CD4-positive, alpha-beta T cell treated with Interleukin-10 for 1 hour (primary cell): ENCODE data around the gene TMUB1.
A peak's percentile ranks its signal among the peaks of the same experiment; 100 is the strongest.

Experiments used
- DNase-seq: peaks from one replicate; pipeline ENCODE4 v3.0.0-alpha.2; 2020

The TMUB1 gene

DNA sequence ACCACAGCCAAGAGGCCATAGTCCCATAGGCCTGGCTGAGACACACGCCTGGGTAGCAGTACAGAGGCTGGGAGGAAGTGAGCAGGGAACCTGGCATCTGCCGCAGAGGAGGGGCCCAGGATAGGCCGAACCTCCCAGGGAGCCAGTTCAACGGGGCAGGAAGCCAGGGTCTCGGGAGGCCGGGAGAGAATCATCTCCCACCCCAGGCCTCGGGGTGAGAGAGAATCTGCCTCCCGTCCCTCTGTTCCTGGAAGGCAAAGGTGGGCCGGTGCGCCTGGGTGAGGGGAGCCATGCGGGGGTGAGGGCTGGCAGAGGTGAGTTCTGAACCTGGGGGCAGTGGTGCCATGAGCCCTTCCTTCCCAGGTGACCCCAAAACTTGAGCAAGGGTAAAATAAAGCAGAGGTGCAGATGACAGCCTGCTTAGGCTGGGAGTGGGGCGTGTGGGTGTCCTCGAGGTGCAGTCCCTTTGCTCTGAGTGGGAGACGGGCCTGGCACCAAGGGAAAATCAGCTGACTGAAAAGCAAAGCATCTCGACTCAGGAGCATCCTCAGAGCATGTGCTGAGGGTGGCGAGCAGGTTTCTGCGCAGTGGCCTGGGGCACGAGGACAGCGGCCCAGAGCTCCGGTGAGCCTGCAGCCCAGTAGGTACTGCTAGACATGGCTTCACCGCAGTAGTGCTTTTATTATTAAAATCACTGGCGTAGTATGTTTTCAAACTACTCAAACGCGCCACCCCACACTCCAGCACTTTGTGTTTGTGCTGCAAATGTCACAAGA, 18.5 kb upstream of the TMUB1 start:
- no peak for DNase-seq

DNA sequence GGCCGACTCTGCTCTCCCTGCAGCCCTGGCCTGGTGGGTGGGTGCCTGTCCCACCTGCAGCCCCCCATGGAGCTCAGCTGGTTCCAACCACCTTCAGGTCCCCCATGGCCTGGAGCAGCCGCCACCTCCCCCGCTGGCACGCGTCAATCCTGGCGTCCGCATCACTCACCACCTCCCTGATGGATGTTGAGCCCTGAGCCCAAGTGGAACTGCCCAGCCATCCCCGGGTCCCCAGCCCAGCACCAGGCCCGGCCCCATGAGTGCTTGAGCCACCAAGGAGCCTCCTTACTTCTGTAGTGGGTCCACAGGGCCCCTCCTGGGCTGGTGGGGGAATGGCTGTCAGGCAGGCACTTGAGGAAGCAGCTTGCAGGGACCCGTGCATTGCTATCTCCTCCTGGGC, 17.6 kb upstream of the TMUB1 start:
- no peak for DNase-seq

DNA sequence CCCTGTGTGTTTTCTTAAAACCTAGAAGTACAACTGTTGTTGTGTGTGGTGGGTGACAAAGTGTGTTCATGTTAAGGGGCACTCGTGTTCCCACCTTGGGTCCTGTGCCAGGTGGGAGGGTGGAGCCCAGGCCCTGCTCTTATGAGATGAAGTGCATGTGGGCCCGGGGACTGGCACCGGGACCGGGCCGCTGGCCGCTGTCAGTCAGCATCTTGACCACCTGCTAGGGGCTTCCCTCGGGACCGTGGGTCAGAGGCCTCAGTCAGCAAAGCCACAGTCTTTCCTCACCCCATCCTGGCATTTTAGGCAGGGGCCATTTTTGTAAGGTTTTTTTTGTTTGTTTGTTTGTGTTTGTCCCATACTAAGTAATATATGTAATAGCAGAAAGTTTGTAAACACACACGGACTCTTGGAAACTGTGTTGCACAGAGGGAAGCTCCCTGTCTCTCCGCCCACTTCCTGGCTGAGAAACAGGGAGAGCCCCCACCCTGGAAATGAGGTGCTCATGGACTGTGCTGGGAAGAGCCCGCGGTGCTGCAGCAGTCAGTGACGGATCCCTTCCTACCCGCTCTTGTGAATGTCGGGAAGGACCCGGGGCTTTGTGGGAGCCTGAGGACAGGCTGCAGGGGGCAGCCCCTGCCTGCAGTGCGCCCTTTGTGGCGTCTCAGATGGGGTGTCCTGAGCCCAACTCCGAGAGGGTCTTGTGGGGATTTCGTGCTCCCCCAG, 16.4 kb upstream of the TMUB1 start:
- no peak for DNase-seq

DNA sequence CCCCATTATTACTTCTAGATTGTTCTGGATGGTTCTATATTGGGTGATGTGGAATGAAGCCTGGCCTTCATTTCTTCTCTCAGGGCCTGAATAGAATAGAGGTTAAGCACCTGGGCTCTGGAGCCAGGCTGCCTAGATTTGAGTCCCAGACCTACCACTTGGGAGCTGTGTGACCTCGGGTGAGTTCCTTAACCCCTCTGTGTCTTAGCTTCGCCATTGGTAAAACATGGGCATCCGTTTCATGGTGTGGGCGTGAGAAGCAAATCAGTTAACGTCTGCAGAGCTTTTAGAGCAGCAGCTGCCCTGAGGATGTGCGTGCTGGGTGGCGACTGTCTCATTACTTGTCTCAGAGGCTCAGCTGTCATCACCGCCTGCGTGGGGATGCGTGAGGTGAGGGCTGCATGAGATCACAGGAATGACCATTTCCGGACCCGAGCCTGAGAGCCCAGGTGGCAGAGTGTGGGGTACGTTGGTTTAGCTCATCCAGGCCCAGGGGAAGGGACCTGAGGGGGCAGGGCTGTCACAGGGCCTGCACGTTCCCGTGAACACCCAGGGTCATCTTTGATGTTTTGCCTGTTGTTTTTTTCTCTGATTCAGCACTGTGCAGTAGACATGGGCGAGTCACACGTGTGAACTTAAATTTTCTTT, 12.7 kb upstream of the TMUB1 start:
- DNase-seq = no peak

DNA sequence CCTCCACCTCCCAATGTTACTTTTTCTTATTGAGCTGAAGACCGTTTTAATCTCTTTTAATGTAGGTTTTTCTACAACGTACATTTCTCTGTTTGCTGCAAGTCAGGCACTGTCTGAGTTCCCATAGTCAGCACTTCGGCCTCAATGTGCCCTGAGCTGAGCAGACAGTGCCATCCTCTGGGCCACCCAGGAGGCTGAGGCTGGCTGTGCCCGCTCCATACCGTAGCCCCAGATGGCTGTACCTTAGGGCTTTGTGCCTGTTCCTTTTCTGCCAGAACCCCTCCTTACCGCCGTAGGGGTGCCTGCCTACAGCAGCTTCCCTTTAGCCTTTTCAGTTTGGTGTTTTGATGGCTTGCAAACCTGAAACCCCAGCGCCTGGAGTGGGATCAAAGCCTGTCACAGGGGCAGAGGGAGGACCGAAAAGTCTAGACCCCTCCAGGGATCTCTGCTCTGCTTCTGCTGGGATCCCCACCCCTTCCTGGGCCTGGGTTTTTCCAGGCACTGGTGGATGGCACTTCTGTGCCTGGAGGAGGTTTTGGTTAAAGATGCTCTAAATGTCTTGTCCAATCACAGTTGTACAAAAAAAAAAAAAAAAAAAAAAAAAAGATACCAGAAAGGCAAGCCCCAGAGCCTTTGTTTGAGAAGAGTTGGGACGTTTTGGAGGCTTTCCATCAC, 12.0 kb upstream of the TMUB1 start:
- DNase-seq = no peak

DNA sequence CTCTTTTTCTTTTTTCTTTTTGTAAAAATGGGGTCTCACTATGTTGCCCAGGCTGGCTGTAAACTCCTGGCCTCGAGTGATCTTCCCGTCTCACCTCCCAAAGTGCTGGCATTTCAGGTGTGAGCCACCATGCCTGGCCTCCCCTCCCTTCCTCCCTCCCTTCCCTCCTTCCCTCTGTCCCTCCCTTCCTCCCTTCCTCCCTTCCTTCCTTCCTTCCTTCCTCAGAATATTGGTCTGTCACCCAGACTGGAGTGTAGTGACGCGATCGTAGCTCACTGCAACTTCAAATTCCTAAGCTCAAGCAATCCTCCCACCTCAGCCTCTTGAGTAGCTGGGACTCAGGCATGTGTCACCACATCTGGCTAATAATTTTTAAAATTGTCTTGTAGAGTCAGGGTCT, 11.4 kb upstream of the TMUB1 start:
- no peak for DNase-seq

DNA sequence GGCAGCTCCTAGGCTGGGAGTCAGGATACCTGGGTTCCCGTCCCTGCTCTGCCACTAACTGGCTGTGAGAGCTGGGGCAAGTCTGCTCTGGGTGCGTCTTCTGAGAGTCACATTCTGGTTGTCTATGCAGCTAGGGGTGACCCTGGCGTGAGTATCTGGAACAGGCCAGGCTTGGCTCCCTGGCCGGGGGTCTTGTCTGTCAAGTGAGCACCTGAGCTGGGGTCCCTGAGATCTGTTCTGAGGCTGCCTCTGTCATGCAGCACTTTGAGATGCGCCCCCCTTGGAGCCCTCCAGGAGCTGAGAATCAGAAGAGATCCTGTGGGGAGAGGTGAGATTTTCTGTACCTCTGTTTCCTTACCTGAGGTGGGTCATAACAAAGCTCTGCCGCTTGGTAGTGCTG, 10.5 kb upstream of the TMUB1 start:
- DNase-seq = no peak

DNA sequence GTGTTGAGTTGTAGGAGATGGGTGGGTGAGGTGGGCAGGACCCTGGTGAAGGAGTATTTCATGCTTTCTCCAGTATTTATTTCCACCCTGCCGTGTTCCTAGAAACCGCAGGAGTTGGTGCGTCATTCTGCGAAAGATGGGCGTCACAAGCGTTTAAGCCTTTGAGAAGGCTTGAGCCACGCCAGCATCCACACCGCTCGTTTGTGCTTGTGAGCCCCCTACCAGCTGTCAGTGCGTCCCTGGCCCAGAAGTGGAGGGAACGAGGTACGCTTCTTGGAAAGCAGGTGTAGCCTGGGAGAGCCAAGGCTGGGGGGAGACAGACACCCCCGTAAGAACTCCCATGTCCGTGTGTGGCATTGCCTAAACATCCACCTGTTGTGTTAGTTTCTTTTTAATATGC, 8.7 kb upstream of the TMUB1 start:
- DNase-seq = no peak

DNA sequence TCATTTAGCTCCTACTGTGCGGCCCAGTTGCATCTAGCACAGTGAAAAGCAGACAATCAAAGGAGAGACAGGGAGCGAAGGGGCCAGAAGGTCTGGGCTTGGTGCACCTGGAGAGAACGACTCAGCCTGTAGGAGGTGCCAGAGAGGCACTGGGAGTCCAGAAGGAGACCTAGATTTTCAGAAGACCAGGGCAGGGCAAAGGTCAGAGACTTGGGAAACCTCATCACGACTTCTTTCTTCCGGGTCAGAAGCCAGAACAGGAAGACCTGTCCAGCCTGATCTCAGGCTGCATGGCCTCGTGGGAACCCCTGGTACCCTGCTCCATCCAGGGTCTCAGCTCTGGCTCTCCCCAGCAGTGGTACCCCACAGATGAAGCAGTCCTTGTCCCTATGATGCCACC, 8.1 kb upstream of the TMUB1 start:
- DNase-seq = no peak

DNA sequence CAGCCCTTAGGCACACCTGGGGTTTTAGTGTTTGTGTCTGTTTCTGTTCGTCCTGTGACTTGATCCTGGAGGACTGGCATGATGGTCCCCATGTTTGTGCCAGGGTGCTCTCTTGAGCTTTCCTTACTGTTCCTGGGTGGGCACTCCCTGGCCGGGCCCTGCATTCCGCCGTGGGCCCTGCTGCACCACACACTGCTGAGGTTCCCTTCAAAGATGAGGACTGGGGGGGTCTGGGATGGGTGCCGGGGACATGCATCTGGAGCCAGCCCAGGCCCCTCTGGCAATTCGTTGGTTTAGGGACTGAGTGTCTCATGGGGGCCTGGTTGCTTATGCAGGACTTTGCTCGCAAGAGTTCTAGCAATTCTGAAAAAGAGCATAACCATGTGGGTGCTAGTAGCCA, 7.7 kb upstream of the TMUB1 start:
- no peak for DNase-seq

DNA sequence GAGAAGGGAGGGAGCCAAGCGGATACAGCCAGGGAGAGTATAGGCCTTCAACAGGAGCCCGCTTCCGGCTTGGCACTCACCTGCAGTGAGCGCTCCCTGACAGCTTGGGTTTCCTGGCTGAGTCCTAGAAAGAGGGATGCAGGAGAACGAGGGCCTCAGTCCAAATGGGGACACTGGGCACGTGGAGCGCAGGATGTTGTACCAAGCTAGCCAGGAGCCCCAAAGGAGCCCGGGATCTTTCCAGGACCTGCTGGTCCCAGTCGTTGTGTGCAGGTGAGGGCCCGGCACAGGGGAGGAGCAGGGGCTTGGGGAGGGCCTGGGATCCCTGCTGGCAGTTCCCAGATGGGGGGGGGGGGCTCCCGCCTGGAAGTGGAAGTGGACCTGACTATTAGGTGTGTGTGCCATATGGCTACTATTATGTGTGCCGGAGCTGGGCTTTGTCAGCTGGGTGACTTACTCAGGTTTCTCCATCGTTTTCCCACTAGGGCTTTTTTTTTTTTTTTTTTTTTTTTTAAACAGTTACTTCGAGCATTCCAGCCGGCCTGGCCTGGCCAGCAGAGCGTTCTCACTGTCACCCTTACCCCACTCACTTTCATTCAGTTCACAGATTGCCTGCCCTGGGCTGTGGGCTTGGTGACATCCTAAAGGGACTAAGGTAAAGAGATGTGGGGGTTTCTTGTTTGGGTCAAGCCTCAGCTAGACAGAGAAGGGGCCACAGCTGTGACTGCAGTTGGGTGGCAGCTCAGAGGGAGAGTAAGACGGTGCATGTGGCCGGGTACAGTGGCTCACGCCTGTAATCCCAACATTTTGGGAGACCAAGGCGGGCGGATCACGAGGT, 6.8 kb upstream of the TMUB1 start:
- no peak for DNase-seq

DNA sequence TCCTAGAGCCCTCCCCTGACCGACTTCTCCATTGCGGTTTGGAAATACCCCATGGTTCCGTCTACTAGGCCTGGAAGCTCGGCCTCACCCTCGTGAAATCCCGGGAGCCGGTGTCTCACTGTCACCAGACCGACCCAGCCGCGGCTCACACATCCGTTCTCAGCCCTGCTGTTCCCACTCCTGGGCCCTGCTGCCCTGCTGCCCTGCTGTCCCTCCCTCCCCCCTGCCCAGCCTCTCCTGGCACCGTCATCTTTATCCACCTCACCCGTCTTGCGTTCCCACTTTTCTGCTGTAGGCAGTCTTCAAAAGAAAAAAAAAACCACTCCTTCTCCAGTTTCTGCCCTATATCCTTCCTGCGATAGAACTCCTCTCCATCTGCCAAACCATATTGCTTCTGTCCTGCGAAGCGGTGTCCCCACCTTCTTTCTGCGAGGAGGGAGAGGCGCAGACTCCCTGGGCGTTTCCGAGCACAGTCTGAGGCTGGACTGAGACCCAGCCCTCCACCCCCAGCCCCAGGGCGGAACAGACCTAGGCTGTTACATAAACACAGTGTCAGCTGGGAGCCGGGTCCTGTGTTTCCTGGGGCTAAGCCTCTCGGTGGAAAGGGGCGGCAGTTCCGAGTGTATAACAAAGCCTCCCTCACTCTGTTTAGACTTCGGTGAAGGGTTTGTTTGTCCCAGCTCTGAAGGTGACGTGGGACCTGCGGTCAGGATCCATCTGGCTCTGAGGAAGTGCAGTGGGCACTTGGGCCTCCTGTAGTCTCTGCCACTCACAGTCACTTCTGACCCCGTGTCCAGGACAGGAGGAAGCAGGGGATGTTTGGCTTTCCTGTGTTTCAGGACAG, 5.8 kb upstream of the TMUB1 start:
- DNase-seq = no peak

DNA sequence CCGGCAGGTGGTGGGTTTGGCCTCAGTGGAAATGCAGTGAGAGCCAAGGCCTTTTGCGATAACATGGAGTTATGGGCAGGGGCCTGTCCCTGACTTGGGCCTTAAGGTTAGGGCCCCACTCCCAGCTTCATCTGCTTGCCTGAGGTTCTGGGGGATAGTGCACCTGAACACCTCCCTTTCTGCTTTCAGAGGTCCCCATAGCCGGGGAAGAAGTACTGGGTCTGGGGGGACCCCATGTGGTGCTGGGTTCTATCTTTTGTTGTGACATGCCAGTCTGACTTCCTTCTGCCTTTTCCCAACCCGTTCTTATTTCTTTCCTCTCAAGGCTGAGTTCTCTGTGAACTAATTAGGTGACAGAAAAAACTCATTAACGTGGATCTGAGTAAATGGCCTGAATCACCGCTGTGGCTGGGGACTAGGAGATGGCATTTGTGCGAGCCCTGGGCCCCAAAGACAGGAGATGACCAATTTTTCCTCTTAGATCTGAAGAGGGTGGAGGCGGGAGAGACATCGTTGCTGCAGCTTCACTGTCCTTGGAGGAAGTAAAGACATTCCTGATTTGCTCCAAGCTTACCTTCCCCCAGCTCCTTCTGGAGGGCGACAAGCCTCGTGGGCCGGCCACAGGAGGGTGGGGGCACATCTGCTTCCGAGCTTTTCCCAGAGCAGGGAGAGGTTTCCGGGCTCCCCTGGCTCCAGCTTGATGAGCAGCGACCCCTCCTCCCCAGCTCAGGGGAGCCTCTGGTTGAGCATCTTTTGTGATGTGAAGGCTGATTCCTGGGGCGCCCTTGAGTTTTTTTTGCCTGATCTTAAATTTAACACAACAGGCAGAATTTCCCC, 4.9 kb upstream of the TMUB1 start:
- DNase-seq = no peak

DNA sequence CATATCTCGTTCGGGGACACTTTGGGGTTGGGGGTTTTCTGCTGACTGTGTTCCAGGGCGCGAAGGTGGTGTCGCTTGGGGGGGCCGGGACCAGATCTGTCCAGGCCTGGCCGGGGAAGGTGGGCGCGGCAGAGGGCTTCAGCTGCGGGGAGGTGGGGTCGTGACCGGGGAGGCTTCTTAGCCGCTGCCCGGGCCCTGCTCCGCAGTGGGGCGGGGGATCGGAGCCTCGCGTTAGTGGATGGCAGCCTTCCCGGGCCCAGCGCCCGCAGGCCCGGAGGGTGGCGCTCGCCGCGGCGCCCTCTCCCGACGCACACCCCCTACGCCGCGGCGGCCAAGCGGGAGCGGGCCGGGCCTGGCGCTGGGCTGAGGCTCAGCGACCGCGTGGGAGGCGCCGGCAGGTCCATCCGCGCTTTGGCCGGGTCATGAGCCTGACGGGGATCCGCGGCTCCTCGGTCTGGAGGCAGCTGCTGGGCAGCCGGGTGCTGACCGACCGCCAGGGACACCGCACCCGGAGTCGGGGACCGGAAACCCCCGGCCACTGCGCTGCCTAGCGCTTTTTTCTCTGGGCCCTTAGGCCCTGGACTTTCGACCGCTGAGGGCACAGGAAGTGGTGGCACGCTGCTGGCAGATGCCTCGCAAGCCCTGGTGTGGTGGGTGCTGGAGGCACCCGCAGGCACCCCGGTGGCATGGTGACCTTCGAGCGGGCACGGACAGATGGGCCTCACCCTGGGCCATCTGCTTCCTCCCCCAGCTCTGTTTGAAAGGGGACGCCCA, 4.1 kb upstream of the TMUB1 start:
- DNase-seq = peak; percentile 34

DNA sequence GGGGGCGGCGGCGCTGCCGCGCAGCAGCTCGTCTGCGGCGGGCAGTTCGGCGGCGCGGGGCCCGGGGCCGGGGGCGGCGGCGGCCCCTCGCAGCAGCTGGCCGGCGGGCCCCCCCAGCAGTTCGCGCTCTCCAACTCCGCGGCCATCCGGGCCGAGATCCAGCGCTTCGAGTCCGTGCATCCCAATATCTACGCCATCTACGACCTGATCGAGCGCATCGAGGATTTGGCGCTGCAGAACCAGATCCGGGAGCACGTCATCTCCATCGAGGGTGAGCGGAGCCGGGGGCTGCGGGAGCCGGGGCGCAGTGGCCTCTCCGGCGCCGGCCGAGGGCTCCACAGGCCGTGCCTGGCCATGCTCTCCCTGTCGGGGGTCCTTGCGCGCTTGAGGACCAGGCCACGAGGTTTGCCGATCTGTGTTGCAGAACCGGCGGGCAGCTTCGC, 3.5 kb upstream of the TMUB1 start:
- no peak for DNase-seq

DNA sequence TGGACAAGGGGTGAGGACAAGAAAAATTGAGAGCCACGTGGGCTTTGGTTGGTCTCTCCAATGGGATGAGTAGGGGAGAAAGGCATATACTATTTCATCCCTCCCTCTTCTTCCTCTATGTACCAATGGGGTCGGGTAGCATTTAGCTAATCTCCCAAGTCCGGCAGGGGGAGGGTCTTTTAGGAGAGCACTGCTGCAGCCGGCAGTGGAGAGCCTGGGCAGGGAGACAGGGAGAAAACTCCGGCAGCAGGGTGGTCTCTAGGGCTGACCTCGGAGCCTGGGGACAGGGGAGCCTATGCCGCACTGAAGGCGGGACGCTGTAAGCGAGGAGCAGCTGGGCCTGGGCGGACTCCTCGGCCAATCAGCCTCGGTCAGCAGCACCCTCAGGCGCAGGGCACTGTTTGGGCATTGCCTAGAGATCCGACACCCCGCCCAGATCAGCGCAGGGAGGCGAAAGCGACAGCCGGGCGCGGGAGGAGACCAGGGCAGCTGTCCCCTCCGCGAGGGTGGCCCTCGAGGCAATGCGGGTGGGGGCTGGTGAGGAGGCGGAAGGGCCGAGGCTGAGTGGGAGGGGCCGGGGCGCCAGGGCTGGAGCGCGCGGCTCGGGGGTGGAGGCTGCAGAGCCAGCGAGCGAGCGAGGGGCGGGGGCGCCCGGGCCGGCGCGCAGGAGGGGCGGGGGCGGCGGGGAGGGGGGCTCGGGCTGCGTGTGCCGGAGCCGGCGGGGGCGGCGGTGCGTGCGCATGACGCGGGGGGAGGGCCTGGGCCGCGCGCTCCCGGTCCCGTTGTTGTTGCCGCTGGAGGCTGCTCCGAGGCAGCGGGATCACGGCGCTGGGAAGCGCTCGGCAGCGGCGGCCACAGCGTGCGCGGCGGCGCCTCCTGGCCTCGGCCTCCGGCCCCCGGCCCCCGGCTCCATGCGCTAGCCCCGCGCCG, 2.7 kb upstream of the TMUB1 start, which contains the start of gene AGAP3:
AGAP3 (plus strand) TSS at position 785 of the 930 bp plus-strand sequence. CDS start 267 bp downstream, outside the sequence.
- peak; percentile 59 for DNase-seq

DNA sequence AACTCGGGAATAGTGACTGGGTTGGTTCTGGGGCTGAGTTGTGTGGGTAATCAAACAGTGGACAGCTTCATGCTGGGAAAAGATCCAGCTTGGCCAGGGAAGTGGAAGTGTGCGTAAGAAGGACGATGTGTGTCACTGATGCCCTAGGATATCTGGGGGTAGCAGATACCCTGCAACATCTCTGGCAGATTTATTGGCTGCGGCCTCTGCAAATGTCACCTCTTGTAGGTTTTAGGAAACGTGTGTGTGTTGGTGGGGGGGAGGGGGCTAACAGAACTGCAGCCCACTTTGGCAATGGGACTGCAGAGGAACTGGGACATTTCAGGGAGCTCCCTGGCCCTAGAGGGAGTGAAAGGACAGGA, 2.0 kb upstream of the TMUB1 start:
- DNase-seq = no peak

DNA sequence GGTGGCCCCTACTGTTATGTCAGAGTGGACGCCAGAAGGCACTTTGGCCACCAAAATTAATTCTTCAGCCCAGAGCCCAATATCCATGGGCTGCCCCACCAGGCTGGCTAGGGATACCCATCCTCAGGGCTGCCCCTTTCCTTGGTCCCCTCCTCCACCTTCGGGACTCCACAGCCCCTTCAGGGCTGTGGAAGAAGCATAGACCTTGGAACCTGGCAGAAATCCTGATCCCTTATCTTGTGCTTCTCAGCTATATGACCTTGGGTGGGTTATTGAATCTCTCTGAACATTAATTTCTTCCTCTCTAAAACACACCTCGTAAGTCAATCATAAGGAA, 499 bp upstream of the TMUB1 start:
- no peak for DNase-seq
